ENCODE data around the gene ZNF778.

Gene ZNF778

DNA sequence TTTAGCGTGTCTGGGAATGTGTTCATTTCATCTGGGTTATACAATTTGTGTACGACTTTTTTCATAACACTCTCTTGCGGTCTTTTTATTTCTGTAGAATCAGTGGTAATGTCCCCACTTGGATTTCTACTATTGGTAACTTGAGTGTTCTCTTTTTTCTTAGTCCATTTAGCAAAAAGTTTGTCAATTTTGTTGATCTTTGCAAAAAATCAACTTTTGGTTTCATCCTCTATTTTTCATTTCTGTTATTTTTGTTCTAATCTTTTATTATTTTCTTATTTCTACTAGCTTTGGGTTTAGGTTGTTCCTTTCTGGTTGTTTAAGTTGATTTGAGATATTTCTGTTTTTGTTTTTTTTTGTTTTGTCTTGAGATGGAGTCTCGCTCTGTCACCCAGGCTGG lies 9.5 kb upstream of the ZNF778 start:
- Histone ChIP-seq H3K18ac (ENCODE audit: low read depth in 1 of 2, low read length in 2 of 2) (no peak overlapping the region), H3K27ac (ENCODE audit: low read length, poor library complexity, severe bottlenecking) (no peak overlapping the region), H3K4me2 (ENCODE audit: low read length, poor library complexity, severe bottlenecking) (no peak overlapping the region), H3K9ac (ENCODE audit: low read length) (no peak overlapping the region), H3K14ac (ENCODE audit: low read length in 2 of 2) (no peak overlapping the region), H3K36me3 (ENCODE audit: control insufficient read depth in 1 of 2, insufficient read depth in 2 of 2, low read depth in 1 of 2, low read length in 2 of 2) (no peaks in the 10 kb centered on the region), H3K4me3 (ENCODE audit: insufficient read depth in 1 of 2, low read depth in 1 of 2, low read length in 2 of 2) (no peak overlapping the region), H3K4me1 (ENCODE audit: control insufficient read depth, insufficient read depth, low read depth, low read length) (no peaks in the 10 kb centered on the region), H4K8ac (ENCODE audit: low read length) (no peak overlapping the region), H2BK12ac (ENCODE audit: low read length in 2 of 2) (no peak overlapping the region), H2AFZ (ENCODE audit: low read depth, low read length) (no peak overlapping the region), H2AK5ac (ENCODE audit: low read length, severe bottlenecking) (no peak overlapping the region), H2BK15ac (ENCODE audit: low read depth, poor library complexity, severe bottlenecking) (no peak overlapping the region), H4K91ac (ENCODE audit: low read length) (no peak overlapping the region), H3K9me3 (ENCODE audit: control insufficient read depth, low read length) (no peaks in the 10 kb centered on the region), H3K23ac (ENCODE audit: low read length in 2 of 2) (no peak overlapping the region), H2BK120ac (ENCODE audit: low read depth, low read length) (no peak overlapping the region), H3K4ac (ENCODE audit: low read depth in 1 of 2, low read length in 2 of 2) (no peak overlapping the region), H2BK5ac (ENCODE audit: low read depth, low read length, poor library complexity, severe bottlenecking) (no peak overlapping the region), H3K27me3 (ENCODE audit: control insufficient read depth in 1 of 2, insufficient read depth in 1 of 2, low read length in 2 of 2) (peaks cover 14 to 48% of the 10 kb centered on the region in 2 experiments), H3K79me1 (replicated peaks; ENCODE audit: low read length, poor library complexity, severe bottlenecking) (no peaks in the 10 kb centered on the region)
- WGBS: 73% methylated on average over 3 of the region's 4 CpGs
- no peak for DNase-seq

DNA sequence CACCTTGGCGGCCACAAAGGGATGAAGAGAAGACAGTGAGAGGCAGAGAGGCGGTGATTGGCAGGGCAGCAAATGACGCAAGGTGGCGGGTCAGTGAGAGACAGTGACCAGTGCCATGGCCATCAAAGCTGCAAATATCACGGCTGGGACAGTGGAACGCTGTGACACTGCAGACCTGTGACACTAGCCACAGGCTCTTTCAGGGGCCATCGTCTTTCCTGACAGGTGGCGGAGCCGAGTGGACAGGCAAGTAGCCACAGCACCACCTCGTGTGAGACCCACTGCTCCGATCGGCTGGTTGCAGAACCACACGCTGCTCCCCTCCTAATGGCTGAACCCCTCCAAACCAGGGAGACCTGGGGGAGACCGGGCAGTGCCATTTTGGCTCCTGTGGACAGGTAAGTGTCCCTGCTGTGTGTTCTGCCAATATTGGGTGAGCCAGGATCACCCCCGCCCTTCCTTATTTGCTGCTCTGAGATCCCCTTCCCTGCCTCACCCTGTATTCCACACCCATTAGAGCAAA lies 7.9 kb upstream of the ZNF778 start:
- WGBS: 79% methylated on average over 15 of the region's 15 CpGs
- no peak overlapping the region for H2BK12ac ChIP-seq (ENCODE audit: low read length in 2 of 2)
- H3K23ac ChIP-seq (ENCODE audit: low read length in 2 of 2): no peak overlapping the region
- H2BK15ac ChIP-seq (ENCODE audit: low read depth, poor library complexity, severe bottlenecking): no peak overlapping the region
- no peak overlapping the region for H3K4ac ChIP-seq (ENCODE audit: low read depth in 1 of 2, low read length in 2 of 2)
- H3K27me3 ChIP-seq (ENCODE audit: control insufficient read depth in 1 of 2, insufficient read depth in 1 of 2, low read length in 2 of 2): peaks cover 11 to 32% of the 10 kb centered on the region in 2 experiments
- H4K91ac ChIP-seq (ENCODE audit: low read length): no peak overlapping the region
- H2AFZ ChIP-seq (ENCODE audit: low read depth, low read length): no peak overlapping the region
- no peak for DNase-seq
- H3K14ac ChIP-seq (ENCODE audit: low read length in 2 of 2): no peak overlapping the region
- H3K36me3 ChIP-seq (ENCODE audit: control insufficient read depth in 1 of 2, insufficient read depth in 2 of 2, low read depth in 1 of 2, low read length in 2 of 2): no peaks in the 10 kb centered on the region
- H2BK5ac ChIP-seq (ENCODE audit: low read depth, low read length, poor library complexity, severe bottlenecking): no peak overlapping the region
- no peak overlapping the region for H4K8ac ChIP-seq (ENCODE audit: low read length)
- no peak overlapping the region for H3K9ac ChIP-seq (ENCODE audit: low read length)
- no peak overlapping the region for H3K4me2 ChIP-seq (ENCODE audit: low read length, poor library complexity, severe bottlenecking)
- no peak overlapping the region for H3K18ac ChIP-seq (ENCODE audit: low read depth in 1 of 2, low read length in 2 of 2)
- H2BK120ac ChIP-seq (ENCODE audit: low read depth, low read length): no peak overlapping the region
- H3K4me1 ChIP-seq (ENCODE audit: control insufficient read depth, insufficient read depth, low read depth, low read length): no peaks in the 10 kb centered on the region
- no peaks in the 10 kb centered on the region for H3K79me1 ChIP-seq (replicated peaks; ENCODE audit: low read length, poor library complexity, severe bottlenecking)
- no peak overlapping the region for H2AK5ac ChIP-seq (ENCODE audit: low read length, severe bottlenecking)
- no peak overlapping the region for H3K4me3 ChIP-seq (ENCODE audit: insufficient read depth in 1 of 2, low read depth in 1 of 2, low read length in 2 of 2)
- no peak overlapping the region for H3K27ac ChIP-seq (ENCODE audit: low read length, poor library complexity, severe bottlenecking)
- no peaks in the 10 kb centered on the region for H3K9me3 ChIP-seq (ENCODE audit: control insufficient read depth, low read length)

- H3K27ac ChIP-seq (ENCODE audit: low read length, poor library complexity, severe bottlenecking): no peak overlapping the region
- H3K23ac ChIP-seq (ENCODE audit: low read length in 2 of 2): no peak overlapping the region
- 70% methylated on average over 9 of the region's 11 CpGs for WGBS
- H3K27me3 ChIP-seq (ENCODE audit: control insufficient read depth in 1 of 2, insufficient read depth in 1 of 2, low read length in 2 of 2): peaks cover 11 to 29% of the 10 kb centered on the region in 2 experiments
- H2BK120ac ChIP-seq (ENCODE audit: low read depth, low read length): no peak overlapping the region
- peaks cover 1% of the 10 kb centered on the region for H3K79me1 ChIP-seq (replicated peaks; ENCODE audit: low read length, poor library complexity, severe bottlenecking)
- peak overlapping the region in 1 of 2 experiments; percentile 11 for H3K4me3 ChIP-seq (ENCODE audit: insufficient read depth in 1 of 2, low read depth in 1 of 2, low read length in 2 of 2)
- H2BK12ac ChIP-seq (ENCODE audit: low read length in 2 of 2): no peak overlapping the region
- no peak overlapping the region for H4K91ac ChIP-seq (ENCODE audit: low read length)
- H3K14ac ChIP-seq (ENCODE audit: low read length in 2 of 2): no peak overlapping the region
- no peaks in the 10 kb centered on the region for H3K9me3 ChIP-seq (ENCODE audit: control insufficient read depth, low read length)
- no peak for DNase-seq
- no peak overlapping the region for H3K4me2 ChIP-seq (ENCODE audit: low read length, poor library complexity, severe bottlenecking)
- no peaks in the 10 kb centered on the region for H3K36me3 ChIP-seq (ENCODE audit: control insufficient read depth in 1 of 2, insufficient read depth in 2 of 2, low read depth in 1 of 2, low read length in 2 of 2)
- H3K4ac ChIP-seq (ENCODE audit: low read depth in 1 of 2, low read length in 2 of 2): no peak overlapping the region
- H3K9ac ChIP-seq (ENCODE audit: low read length): no peak overlapping the region
- H2BK5ac ChIP-seq (ENCODE audit: low read depth, low read length, poor library complexity, severe bottlenecking): no peak overlapping the region
- H2BK15ac ChIP-seq (ENCODE audit: low read depth, poor library complexity, severe bottlenecking): no peak overlapping the region
- no peak overlapping the region for H4K8ac ChIP-seq (ENCODE audit: low read length)
- H3K18ac ChIP-seq (ENCODE audit: low read depth in 1 of 2, low read length in 2 of 2): no peak overlapping the region
- H2AK5ac ChIP-seq (ENCODE audit: low read length, severe bottlenecking): no peak overlapping the region
- H3K4me1 ChIP-seq (ENCODE audit: control insufficient read depth, insufficient read depth, low read depth, low read length): no peaks in the 10 kb centered on the region
- no peak overlapping the region for H2AFZ ChIP-seq (ENCODE audit: low read depth, low read length)
Measured at GRCh38 chr16:89210165-89210903, 7.2 kb upstream of the ZNF778 start.

GRCh38 chr16:89210904-89211515 lies 6.5 kb upstream of the ZNF778 start:
- WGBS: 70% methylated on average over 15 of the region's 15 CpGs
- peaks cover 11 to 29% of the 10 kb centered on the region in 2 experiments for H3K27me3 ChIP-seq (ENCODE audit: control insufficient read depth in 1 of 2, insufficient read depth in 1 of 2, low read length in 2 of 2)

More at GRCh38 chr16:89210904-89211515, 6.5 kb upstream of the ZNF778 start:
- H2BK5ac ChIP-seq (ENCODE audit: low read depth, low read length, poor library complexity, severe bottlenecking): no peak overlapping the region
- H2BK15ac ChIP-seq (ENCODE audit: low read depth, poor library complexity, severe bottlenecking): no peak overlapping the region
- no peak overlapping the region for H3K9ac ChIP-seq (ENCODE audit: low read length)
- no peak overlapping the region for H3K4me2 ChIP-seq (ENCODE audit: low read length, poor library complexity, severe bottlenecking)
- no peak overlapping the region for H2AK5ac ChIP-seq (ENCODE audit: low read length, severe bottlenecking)
- no peak overlapping the region for H2AFZ ChIP-seq (ENCODE audit: low read depth, low read length)
- H2BK12ac ChIP-seq (ENCODE audit: low read length in 2 of 2): no peak overlapping the region
- H3K79me1 ChIP-seq (replicated peaks; ENCODE audit: low read length, poor library complexity, severe bottlenecking): peaks cover 3% of the 10 kb centered on the region
- no peak for DNase-seq
- peak overlapping the region in 1 of 2 experiments; percentile 11 for H3K4me3 ChIP-seq (ENCODE audit: insufficient read depth in 1 of 2, low read depth in 1 of 2, low read length in 2 of 2)
- no peak overlapping the region for H4K91ac ChIP-seq (ENCODE audit: low read length)
- H3K9me3 ChIP-seq (ENCODE audit: control insufficient read depth, low read length): no peaks in the 10 kb centered on the region
- H3K18ac ChIP-seq (ENCODE audit: low read depth in 1 of 2, low read length in 2 of 2): no peak overlapping the region
- no peak overlapping the region for H3K23ac ChIP-seq (ENCODE audit: low read length in 2 of 2)
- no peaks in the 10 kb centered on the region for H3K36me3 ChIP-seq (ENCODE audit: control insufficient read depth in 1 of 2, insufficient read depth in 2 of 2, low read depth in 1 of 2, low read length in 2 of 2)
- no peak overlapping the region for H3K27ac ChIP-seq (ENCODE audit: low read length, poor library complexity, severe bottlenecking)
- no peaks in the 10 kb centered on the region for H3K4me1 ChIP-seq (ENCODE audit: control insufficient read depth, insufficient read depth, low read depth, low read length)
- H3K14ac ChIP-seq (ENCODE audit: low read length in 2 of 2): no peak overlapping the region
- H2BK120ac ChIP-seq (ENCODE audit: low read depth, low read length): no peak overlapping the region
- no peak overlapping the region for H3K4ac ChIP-seq (ENCODE audit: low read depth in 1 of 2, low read length in 2 of 2)
- no peak overlapping the region for H4K8ac ChIP-seq (ENCODE audit: low read length)
